GM10248 (cell line): ENCODE results near the gene CMTM6.
"Not testable (repeated sequence)": the region's sequence is repeated elsewhere in the genome, so short reads cannot be mapped to it uniquely, and the experiment has no call there.

Source experiments
- CTCF ChIA-PET: fragments of 300-600 bp; sonication (Branson Sonifier 250); formaldehyde crosslinking; extraction: SDS; loops from one replicate; lab custom pipeline; 2021; ENCODE audit warnings: antibody characterized with exemption; lab: Yijun Ruan, JAX
- POLR2A ChIA-PET: fragments of 350-650 bp; sonication (Branson Sonifier 250); formaldehyde crosslinking; extraction: SDS; loops from one replicate; lab custom pipeline; 2020; ENCODE audit warnings: antibody characterized with exemption; lab: Yijun Ruan, JAX
- DNase-seq: peaks from one replicate; pipeline ENCODE4 v3.0.0; 2012; ENCODE audit errors: extremely low spot score
- CTCF ChIP-seq: IDR thresholded peaks from 2 replicates; pipeline ENCODE4 v1.5.1; 2012; ENCODE audit warnings: mild to moderate bottlenecking, low read depth; ENCODE audit errors: extremely low read depth, missing control alignments, control extremely low read depth

CMTM6 gene

GRCh38 chr3:32449691-32450090 is 53.0 kb downstream of the CMTM6 start:
- POLR2A ChIA-PET, result no interaction called here
- CTCF ChIA-PET, result interaction anchor here (1.1 to 5.1 kb wide), 9 partner anchors 9 to 272 kb away, joined by 3 to 42 read pairs (median 3); no protein-coding TSS in a partner anchor
- no peak for TF ChIP-seq CTCF
- no peak for DNase-seq

GRCh38 chr3:32448686-32449474 is 53.8 kb downstream of the CMTM6 start:
- no peak for DNase-seq
- POLR2A ChIA-PET, result no interaction called here
- CTCF ChIA-PET, result interaction anchor here (1.0 to 5.1 kb wide), 11 partner anchors 8 to 271 kb away, joined by 3 to 42 read pairs (median 4); no protein-coding TSS in a partner anchor
- TF ChIP-seq CTCF, result no peak

- TF ChIP-seq CTCF, result no peak
- POLR2A ChIA-PET, result no interaction called here
- CTCF ChIA-PET, result interaction anchor here (1.0 to 5.1 kb wide), 7 partner anchors 9 to 72 kb away, joined by 3 to 42 read pairs (median 4); no protein-coding TSS in a partner anchor
- no peak for DNase-seq
Measured at GRCh38 chr3:32447865-32448400, 54.7 kb downstream of the CMTM6 start.

GRCh38 chr3:32443478-32443877 is 59.2 kb downstream of the CMTM6 start:
- DNase-seq, result no peak
- ChIA-PET POLR2A (no interaction called here), CTCF (interaction anchor here (0.8 kb wide), 1 partner anchor 69 kb away, joined by 3 read pairs; no protein-coding TSS in a partner anchor)
- no peak for TF ChIP-seq CTCF

GRCh38 chr3:32442766-32443165 is 59.9 kb downstream of the CMTM6 start:
- no peak for TF ChIP-seq CTCF
- no peak for DNase-seq
- CTCF ChIA-PET, result interaction anchor here (0.8 to 7.4 kb wide), 3 partner anchors 17 to 69 kb away, joined by 3 to 70 read pairs (median 42); no protein-coding TSS in a partner anchor
- POLR2A ChIA-PET, result no interaction called here

- ChIA-PET POLR2A (no interaction called here), CTCF (interaction anchor here (0.7 to 7.4 kb wide), 7 partner anchors 9 to 66 kb away, joined by 3 to 70 read pairs (median 6); no protein-coding TSS in a partner anchor)
- no peak for DNase-seq
- no peak for TF ChIP-seq CTCF
Measured at GRCh38 chr3:32440611-32441350, 61.9 kb downstream of the CMTM6 start.

- ChIA-PET POLR2A (interaction anchor here (0.5 kb wide), 1 partner anchor 68 kb away, joined by 5 read pairs; no protein-coding TSS in a partner anchor), CTCF (interaction anchor here (0.6 to 7.4 kb wide), 8 partner anchors 9 to 65 kb away, joined by 3 to 70 read pairs (median 6); no protein-coding TSS in a partner anchor)
- DNase-seq, result not testable (repeated sequence)
Measured at GRCh38 chr3:32439421-32439820, 63.2 kb downstream of the CMTM6 start.
